Activated T-helper 1 cell treated with anti-CD3 and anti-CD28 coated beads, Interleukin-2, amount 50 U/mL, for 16 hours (primary cell): ENCODE measurements around the gene FNBP1.

Experiments
- DNase-seq, 2 donors: peaks; one replicate each; pipeline ENCODE4 v3.0.0-alpha.2; 2020; ENCODE audit warnings: low read depth in 1 of 2, low spot score in 1 of 2

The FNBP1 gene

GRCh38 chr9:129879991-129880653 is 162.9 kb downstream of the FNBP1 start:
- DNase-seq, result no peak

- no peak for DNase-seq
These were observed 163.8 kb downstream of the FNBP1 start for GRCh38 chr9:129879103-129879699.

GRCh38 chr9:129878291-129878690 is 164.7 kb downstream of the FNBP1 start:
- DNase-seq, result no peak

- DNase-seq, result no peak
These were observed 166.2 kb downstream of the FNBP1 start for GRCh38 chr9:129876815-129877214.

GRCh38 chr9:129875687-129876395 is 167.1 kb downstream of the FNBP1 start:
- no peak for DNase-seq

- no peak for DNase-seq
These were observed 167.8 kb downstream of the FNBP1 start for GRCh38 chr9:129875181-129875611.

- DNase-seq, result no peak
These were observed 168.5 kb downstream of the FNBP1 start for GRCh38 chr9:129874261-129875101.

GRCh38 chr9:129873563-129874190 is 169.3 kb downstream of the FNBP1 start:
- DNase-seq, result no peak

GRCh38 chr9:129871046-129871445 is 171.9 kb downstream of the FNBP1 start:
- DNase-seq, result no peak

GRCh38 chr9:129869585-129870501 is 173.1 kb downstream of the FNBP1 start:
- DNase-seq, result no peak

GRCh38 chr9:129868872-129869486 is 174.0 kb downstream of the FNBP1 start:
- peak; percentile 82 to 84 for DNase-seq

GRCh38 chr9:129868023-129868871 is 174.7 kb downstream of the FNBP1 start:
- DNase-seq, result no peak

- DNase-seq, result no peak
These were observed 175.6 kb downstream of the FNBP1 start for GRCh38 chr9:129867136-129868022.

- DNase-seq, result no peak
These were observed 176.4 kb downstream of the FNBP1 start for GRCh38 chr9:129866394-129867135.

GRCh38 chr9:129865668-129866320 is 177.2 kb downstream of the FNBP1 start:
- DNase-seq, result no peak

- no peak for DNase-seq
These were observed 177.9 kb downstream of the FNBP1 start for GRCh38 chr9:129864991-129865647.
